ENCODE results near the gene APRT. TPM values are rescaled to one million over a fixed set of nuclear protein-coding genes. Genes with fewer than 3 reads are reported as not detected.
A peak's percentile ranks its signal among the peaks of the same experiment; 100 is the strongest.

Gene APRT
- total RNA-seq, 2 experiments from 2014 or later, result 270 to 272 TPM

- ChIA-PET CTCF (interaction anchor here (1.4 to 1.9 kb wide), 3 partner anchors 17 to 27 kb away, joined by 3 to 8 read pairs (median 7); partner anchors contain the start of gene PIEZO1), POLR2A (interaction anchor here (0.8 to 1.4 kb wide), 2 partner anchors 10 to 39 kb away, joined by 3 to 4 read pairs; partner anchors contain the start of gene CDT1)
- Mint-ChIP-seq H3K27me3 (no peaks in the 10 kb centered on the region), H3K36me3 (no peaks in the 10 kb centered on the region), H3K27ac (no peak overlapping the region), H3K9me3 (no peaks in the 10 kb centered on the region), H3K4me1 (ENCODE audit: low read depth) (peaks cover 45% of the 10 kb centered on the region), H3K4me3 (no peak overlapping the region)
- DNase-seq, result no peak
- intact Hi-C loops (cut with micrococcal nuclease), result no loop called here
Measured at GRCh38 chr16:88763502-88764053, 48.1 kb downstream of the APRT start.

- ChIA-PET POLR2A (interaction anchor here (0.7 to 1.4 kb wide), 2 partner anchors 18 to 40 kb away, joined by 3 to 4 read pairs; partner anchors contain the start of gene CDT1), CTCF (interaction anchor here (1.2 to 1.9 kb wide), 3 partner anchors 17 to 25 kb away, joined by 3 to 7 read pairs (median 4); partner anchors contain the start of gene PIEZO1)
- Mint-ChIP-seq H3K9me3 (no peaks in the 10 kb centered on the region), H3K27ac (no peak overlapping the region), H3K36me3 (no peaks in the 10 kb centered on the region), H3K4me3 (no peak overlapping the region), H3K27me3 (no peaks in the 10 kb centered on the region), H3K4me1 (ENCODE audit: low read depth) (peaks cover 50% of the 10 kb centered on the region)
- no peak for DNase-seq
- intact Hi-C loops (cut with micrococcal nuclease), result no loop called here
Measured at GRCh38 chr16:88762941-88763340, 48.8 kb downstream of the APRT start.

GRCh38 chr16:88762258-88762870, 49.4 kb downstream of the APRT start:
- intact Hi-C loops (cut with micrococcal nuclease), result no loop called here
- no peaks in the 10 kb centered on the region for H3K36me3 Mint-ChIP-seq
- DNase-seq, result no peak
- peaks cover 45% of the 10 kb centered on the region for H3K4me1 Mint-ChIP-seq (ENCODE audit: low read depth)
- H3K4me3 Mint-ChIP-seq, result no peak overlapping the region
- POLR2A ChIA-PET, result interaction anchor here (0.7 to 1.4 kb wide), 3 partner anchors 18 to 41 kb away, joined by 3 to 4 read pairs (median 3); partner anchors contain the start of gene CDT1
- no peaks in the 10 kb centered on the region for H3K9me3 Mint-ChIP-seq
- H3K27ac Mint-ChIP-seq, result no peak overlapping the region
- no peaks in the 10 kb centered on the region for H3K27me3 Mint-ChIP-seq
- CTCF ChIA-PET, result interaction anchor here (1.2 to 1.9 kb wide), 2 partner anchors 22 to 25 kb away, joined by 4 to 7 read pairs; partner anchors contain the start of gene PIEZO1

GRCh38 chr16:88761830-88762229, 49.9 kb downstream of the APRT start:
- Mint-ChIP-seq H3K27ac (no peak overlapping the region), H3K27me3 (no peaks in the 10 kb centered on the region), H3K4me1 (ENCODE audit: low read depth) (peaks cover 41% of the 10 kb centered on the region), H3K9me3 (no peaks in the 10 kb centered on the region), H3K36me3 (no peaks in the 10 kb centered on the region), H3K4me3 (no peak overlapping the region)
- DNase-seq, result no peak
- ChIA-PET POLR2A (interaction anchor here (1.1 to 1.4 kb wide), 2 partner anchors 20 to 41 kb away, joined by 3 to 4 read pairs; partner anchors contain the start of gene CDT1), CTCF (interaction anchor here (1.2 to 2.2 kb wide), 2 partner anchors 19 to 24 kb away, joined by 4 to 7 read pairs; no protein-coding TSS in a partner anchor)
- intact Hi-C loops (cut with micrococcal nuclease), result no loop called here

- peaks cover 37% of the 10 kb centered on the region for H3K4me1 Mint-ChIP-seq (ENCODE audit: low read depth)
- CTCF ChIA-PET, result interaction anchor here (2.2 to 4.0 kb wide), 2 partner anchors 18 to 24 kb away, joined by 7 to 35 read pairs; no protein-coding TSS in a partner anchor
- no peaks in the 10 kb centered on the region for H3K36me3 Mint-ChIP-seq
- no peak overlapping the region for H3K27ac Mint-ChIP-seq
- intact Hi-C loops (cut with micrococcal nuclease), result no loop called here
- no peak overlapping the region for H3K4me3 Mint-ChIP-seq
- DNase-seq, result no peak
- no peaks in the 10 kb centered on the region for H3K27me3 Mint-ChIP-seq
- H3K9me3 Mint-ChIP-seq, result no peaks in the 10 kb centered on the region
- POLR2A ChIA-PET, result no interaction called here
Measured at GRCh38 chr16:88761143-88761534, 50.6 kb downstream of the APRT start.

- ChIA-PET POLR2A (interaction anchor here (1.5 kb wide), 1 partner anchor 21 kb away, joined by 5 read pairs; no protein-coding TSS in a partner anchor), CTCF (interaction anchor here (0.7 to 4.0 kb wide), 3 partner anchors 17 to 80 kb away, joined by 4 to 35 read pairs (median 7); no protein-coding TSS in a partner anchor)
- H3K4me3 Mint-ChIP-seq, result no peak overlapping the region
- peak overlapping the region; percentile 8 for H3K27ac Mint-ChIP-seq
- intact Hi-C loops (cut with micrococcal nuclease), result no loop called here
- H3K27me3 Mint-ChIP-seq, result no peaks in the 10 kb centered on the region
- H3K4me1 Mint-ChIP-seq (ENCODE audit: low read depth), result peaks cover 33% of the 10 kb centered on the region
- no peaks in the 10 kb centered on the region for H3K9me3 Mint-ChIP-seq
- no peak for DNase-seq
- H3K36me3 Mint-ChIP-seq, result no peaks in the 10 kb centered on the region
Measured at GRCh38 chr16:88760424-88761142, 51.1 kb downstream of the APRT start.

GRCh38 chr16:88759976-88760350, 51.8 kb downstream of the APRT start:
- intact Hi-C loops (cut with micrococcal nuclease), result no loop called here
- POLR2A ChIA-PET, result interaction anchor here (0.9 to 1.5 kb wide), 2 partner anchors 10 to 21 kb away, joined by 3 to 5 read pairs; no protein-coding TSS in a partner anchor
- Mint-ChIP-seq H3K9me3 (no peaks in the 10 kb centered on the region), H3K27me3 (no peaks in the 10 kb centered on the region), H3K36me3 (no peaks in the 10 kb centered on the region), H3K4me1 (ENCODE audit: low read depth) (peaks cover 31% of the 10 kb centered on the region), H3K27ac (peak overlapping the region; percentile 8), H3K4me3 (no peak overlapping the region)
- no peak for DNase-seq
- CTCF ChIA-PET, result interaction anchor here (0.7 to 4.0 kb wide), 6 partner anchors 17 to 80 kb away, joined by 3 to 35 read pairs (median 6); no protein-coding TSS in a partner anchor

Other genes starting within 250 kb of the APRT start
- 10 to 100 TPM; 72.0 to 72.7 TPM for gene ZC3H18, start 241.5 kb downstream of the APRT start, total RNA-seq
- under 1 TPM in 1 of 2 experiments, not detected in 1; 0.22 TPM for gene IL17C, start 173.4 kb downstream of the APRT start, total RNA-seq
- 100 to 1,000 TPM; 262 to 265 TPM for gene CYBA, start 160.9 kb downstream of the APRT start, total RNA-seq
- 100 to 1,000 TPM; 111 to 113 TPM for gene MVD, start 148.8 kb downstream of the APRT start, total RNA-seq
- 1 to 10 TPM; 5.5 to 5.8 TPM for gene SNAI3, start 125.4 kb downstream of the APRT start, total RNA-seq
- 10 to 100 TPM; 46.4 to 55.6 TPM for gene RNF166, start 105.5 kb downstream of the APRT start, total RNA-seq
- gene CTU2, start 105.4 kb downstream of the APRT start, total RNA-seq, result 10 to 100 TPM; 38.0 to 41.6 TPM
- gene PIEZO1, start 26.7 kb downstream of the APRT start, total RNA-seq, result 100 to 1,000 TPM; 221 to 234 TPM
- 100 to 1,000 TPM; 169 to 183 TPM for gene CDT1, start 8.1 kb downstream of the APRT start, total RNA-seq
- 10 to 100 TPM; 22.0 to 24.1 TPM for gene GALNS, start 45.0 kb upstream of the APRT start, total RNA-seq
- 10 to 100 TPM; 63.6 to 71.5 TPM for gene TRAPPC2L, start 45.2 kb upstream of the APRT start, total RNA-seq
- not detected for gene PABPN1L, start 54.7 kb upstream of the APRT start, total RNA-seq
- gene CBFA2T3, start 165.3 kb upstream of the APRT start, total RNA-seq, result under 1 TPM in 1 of 2 experiments, not detected in 1; 0.12 TPM